ENCODE measurements around the gene FBXL13. TPM values are rescaled to one million over a fixed set of nuclear protein-coding genes. Genes with fewer than 3 reads are reported as not detected.

The FBXL13 gene
- total and polyA plus RNA-seq, 2 experiments from 2014 or later, result 1.2 to 2.5 TPM

GRCh38 chr7:102953406-102953805 lies 121.2 kb downstream of the FBXL13 start:
- H3K36me3 Mint-ChIP-seq (ENCODE audit: low read depth), result peaks cover 18% of the 10 kb centered on the region; the same call in 1 of the 3 replicates
- TF ChIP-seq ZNF114 (CRISPR knock-in tag; IDR thresholded peaks at IDR 0.05) (no peak), REST (IDR thresholded peaks at IDR 0.05; ENCODE audit: unreplicated experiment) (no peak), EZH2phosphoT487 (IDR thresholded peaks at IDR 0.05; ENCODE audit: unreplicated experiment) (no peak), EZH2 (IDR thresholded peaks at IDR 0.05; ENCODE audit: low read depth, unreplicated experiment) (no peak), POLR2AphosphoS5 (IDR thresholded peaks at IDR 0.05; ENCODE audit: low read depth) (no peak), STAT1 (IDR thresholded peaks at IDR 0.05; ENCODE audit: unreplicated experiment) (no peak), ZNF462 (CRISPR knock-in tag; IDR thresholded peaks at IDR 0.05) (no peak), ZNF331 (CRISPR knock-in tag; IDR thresholded peaks at IDR 0.05; ENCODE audit: low read depth) (no peak), CREB1 (CRISPR knock-in tag; IDR thresholded peaks at IDR 0.05; ENCODE audit: low read depth) (no peak), ETS1 (IDR thresholded peaks at IDR 0.05) (no peak)
- Histone ChIP-seq H3K4me3 (no peak overlapping the region), H2AFZ (no peak overlapping the region), H3K27me3 (ENCODE audit: insufficient read depth) (no peaks in the 10 kb centered on the region), H4K20me1 (replicated peaks; ENCODE audit: insufficient read depth) (no peaks in the 10 kb centered on the region), H3K9me2 (ENCODE audit: insufficient read depth) (no peaks in the 10 kb centered on the region; the same call in 1 of the 2 replicates), H3K36me3 (ENCODE audit: insufficient read depth) (no peaks in the 10 kb centered on the region), H3K79me2 (replicated peaks; ENCODE audit: insufficient read depth) (no peaks in the 10 kb centered on the region), H3K27ac (ENCODE audit: low read depth) (no peak overlapping the region), H3K4me1 (ENCODE audit: insufficient read depth) (no peaks in the 10 kb centered on the region), H3K4me2 (no peak overlapping the region), H3F3A (replicated peaks; ENCODE audit: low read depth) (no peaks in the 10 kb centered on the region)
- ATAC-seq (no peak), DNase-seq (ENCODE audit: low spot score) (no peak)
- no peak overlapping the region for H3K27ac Mint-ChIP-seq
- no peak overlapping the region for H3K4me3 Mint-ChIP-seq
- peaks cover 28% of the 10 kb centered on the region for H3K9me3 Mint-ChIP-seq
- no peaks in the 10 kb centered on the region for H3K27me3 Mint-ChIP-seq (ENCODE audit: insufficient read depth, low read depth, poor library complexity)
- H3K4me1 Mint-ChIP-seq, result no peaks in the 10 kb centered on the region

Data from GM23338 (cell line).